Breast epithelium (tissue), 4 donors: ENCODE data around the gene FES. TPM values are rescaled to one million over a fixed set of nuclear protein-coding genes. Genes with fewer than 3 reads are reported as not detected.

Experiments used
- DNase-seq, 2 donors: peaks; one replicate each; pipeline ENCODE4 v3.0.0-alpha.2; 2019; ENCODE audit warnings: low spot score in 2 of 2
- H3K27ac ChIP-seq, 2 donors: fragments of 200-600 bp; sonication (generic) in 1 of 2; one replicate each; pipeline ENCODE4 v1.5.1; 2016 to 2019; ENCODE audit warnings: mild to moderate bottlenecking in 1 of 2
- H3K27me3 ChIP-seq, 2 donors: fragments of 200-600 bp; sonication (generic) in 1 of 2; one replicate each; pipeline versions ENCODE4 v1.5.1 to v1.6.0; 2017 to 2019; ENCODE audit warnings: control low read depth in 1 of 2, mild to moderate bottlenecking in 1 of 2
- H3K36me3 ChIP-seq: fragments of 200-600 bp; one replicate; pipeline ENCODE4 v1.5.1; 2019
- H3K4me1 ChIP-seq, 2 donors: fragments of 200-600 bp; sonication (generic); one replicate each; pipeline ENCODE4 v1.5.1; 2016 to 2019; ENCODE audit warnings: control low read depth in 1 of 2
- H3K4me3 ChIP-seq, 3 donors: fragments of 200-600 bp; sonication (generic); 1 replicate in 2 of 3; 2 replicates in 1 of 3; pipeline ENCODE4 v1.5.1; 2016 to 2019; ENCODE audit warnings: mild to moderate bottlenecking in 3 of 3, moderate library complexity in 2 of 3
- H3K9me3 ChIP-seq, 2 donors: fragments of 200-600 bp; sonication (generic) in 1 of 2; one replicate each; pipeline ENCODE4 v1.5.1; 2016 to 2019; ENCODE audit warnings: control low read depth in 1 of 2
- CTCF ChIP-seq, 3 donors: fragments of 450-650 bp; IDR thresholded peaks; one replicate each; pipeline ENCODE4 v1.5.1; 2016 to 2017; ENCODE audit warnings: antibody characterized with exemption in 3 of 3, mild to moderate bottlenecking in 3 of 3, moderate library complexity in 3 of 3
- POLR2A ChIP-seq: fragments of 450-650 bp; IDR thresholded peaks from one replicate; pipeline ENCODE4 v1.6.1; 2016; ENCODE audit warnings: antibody characterized with exemption, mild to moderate bottlenecking, moderate library complexity
- POLR2AphosphoS5 ChIP-seq, 3 donors: sonication (generic); formaldehyde crosslinking; IDR thresholded peaks; one replicate each; pipeline ENCODE4 v1.6.1; 2017; ENCODE audit warnings: antibody characterized with exemption in 3 of 3
- intact Hi-C: fragments of 100-400 bp; cut with DNase I; formaldehyde crosslinking; loops from one replicate; pipeline ENCODE4 v1.15.1; 2023; ENCODE audit warnings: low total_unique reads
- total RNA-seq, 3 donors: library from RNA; depleted of rRNA; stranded (reverse); fragments of >200 nt; gene quantifications; one replicate each; pipeline ENCODE4 v1.1.0, GENCODE V29; 2016

The FES gene
- total RNA-seq, 3 donors from 2014 or later, result 41.4 to 54.7 (median 42.3) TPM

GRCh38 chr15:90876512-90877170, 7.7 kb upstream of the FES start:
- intact Hi-C loops, result no loop called here
- Histone ChIP-seq H3K9me3 (no peaks in the 10 kb centered on the region), H3K4me3 (no peak overlapping the region), H3K27ac (no peak overlapping the region), H3K36me3 (peaks cover 11% of the 10 kb centered on the region), H3K4me1 (peaks cover 4 to 24% of the 10 kb centered on the region in 2 donors), H3K27me3 (no peaks in the 10 kb centered on the region)
- TF ChIP-seq POLR2A (no peak), POLR2AphosphoS5 (IDR thresholded peaks at IDR 0.05) (no peak), CTCF (IDR thresholded peaks at IDR 0.05) (no peak)
- no peak for DNase-seq

GRCh38 chr15:90877315-90877714, 7.0 kb upstream of the FES start:
- peaks cover 4 to 24% of the 10 kb centered on the region in 2 donors for H3K4me1 ChIP-seq
- H3K27ac ChIP-seq, result no peak overlapping the region
- no peaks in the 10 kb centered on the region for H3K27me3 ChIP-seq
- peaks cover 11% of the 10 kb centered on the region for H3K36me3 ChIP-seq
- no peak for TF ChIP-seq CTCF (IDR thresholded peaks at IDR 0.05)
- no peak for TF ChIP-seq POLR2AphosphoS5 (IDR thresholded peaks at IDR 0.05)
- no peak for TF ChIP-seq POLR2A
- no peak for DNase-seq
- intact Hi-C loops, result no loop called here
- H3K4me3 ChIP-seq, result no peak overlapping the region
- no peaks in the 10 kb centered on the region for H3K9me3 ChIP-seq

GRCh38 chr15:90877996-90878395, 6.3 kb upstream of the FES start:
- no peaks in the 10 kb centered on the region for H3K9me3 ChIP-seq
- H3K27me3 ChIP-seq, result no peaks in the 10 kb centered on the region
- intact Hi-C loops, result no loop called here
- peaks cover 4 to 17% of the 10 kb centered on the region in 2 donors for H3K4me1 ChIP-seq
- no peak for DNase-seq
- H3K4me3 ChIP-seq, result no peak overlapping the region
- no peak overlapping the region for H3K27ac ChIP-seq
- peaks cover 11% of the 10 kb centered on the region for H3K36me3 ChIP-seq
- TF ChIP-seq CTCF (IDR thresholded peaks at IDR 0.05), result no peak
- TF ChIP-seq POLR2AphosphoS5 (IDR thresholded peaks at IDR 0.05), result no peak
- TF ChIP-seq POLR2A, result no peak

- H3K9me3 ChIP-seq, result no peaks in the 10 kb centered on the region
- H3K4me3 ChIP-seq, result no peak overlapping the region
- no peak overlapping the region for H3K27ac ChIP-seq
- peaks cover under 1 to 11% of the 10 kb centered on the region in 2 donors for H3K4me1 ChIP-seq
- H3K36me3 ChIP-seq, result peaks cover 11% of the 10 kb centered on the region
- no peak for TF ChIP-seq CTCF (IDR thresholded peaks at IDR 0.05)
- TF ChIP-seq POLR2A, result no peak
- no peak for TF ChIP-seq POLR2AphosphoS5 (IDR thresholded peaks at IDR 0.05)
- intact Hi-C loops, result no loop called here
- DNase-seq, result no peak
- no peaks in the 10 kb centered on the region for H3K27me3 ChIP-seq
These were observed 5.6 kb upstream of the FES start for GRCh38 chr15:90878660-90879059.

GRCh38 chr15:90879730-90880366, 4.5 kb upstream of the FES start:
- intact Hi-C loops, result no loop called here
- no peak for DNase-seq

More at GRCh38 chr15:90879730-90880366, 4.5 kb upstream of the FES start:
- Histone ChIP-seq H3K36me3 (peaks cover 11% of the 10 kb centered on the region), H3K4me3 (no peak overlapping the region), H3K27me3 (no peaks in the 10 kb centered on the region), H3K27ac (no peak overlapping the region), H3K4me1 (peaks cover 4 to 7% of the 10 kb centered on the region in 2 donors), H3K9me3 (no peaks in the 10 kb centered on the region)
- TF ChIP-seq POLR2A (no peak), POLR2AphosphoS5 (IDR thresholded peaks at IDR 0.05) (no peak), CTCF (IDR thresholded peaks at IDR 0.05) (no peak)
